ENCODE results near the gene COL23A1.
"Not testable (repeated sequence)": the region's sequence is repeated elsewhere in the genome, so short reads cannot be mapped to it uniquely, and the experiment has no call there.

Gene COL23A1

GRCh38 chr5:178277346-178277745 is 312.8 kb downstream of the COL23A1 start:
- no peak for DNase-seq

- DNase-seq = no peak
Observed at GRCh38 chr5:178274781-178275537, 315.2 kb downstream of the COL23A1 start.

GRCh38 chr5:178273665-178274541 is 316.3 kb downstream of the COL23A1 start:
- DNase-seq = peak; percentile 6

GRCh38 chr5:178273041-178273440 is 317.2 kb downstream of the COL23A1 start:
- DNase-seq = no peak

GRCh38 chr5:178272591-178272990 is 317.6 kb downstream of the COL23A1 start:
- DNase-seq = no peak

GRCh38 chr5:178271726-178272479 is 318.3 kb downstream of the COL23A1 start:
- no peak for DNase-seq

- DNase-seq = no peak
Observed at GRCh38 chr5:178271231-178271630, 319.0 kb downstream of the COL23A1 start.

GRCh38 chr5:178269499-178269898 is 320.7 kb downstream of the COL23A1 start:
- no peak for DNase-seq

GRCh38 chr5:178267876-178268275 is 322.3 kb downstream of the COL23A1 start:
- no peak for DNase-seq

- no peak for DNase-seq
Observed at GRCh38 chr5:178267245-178267644, 322.9 kb downstream of the COL23A1 start.

- no peak for DNase-seq
Observed at GRCh38 chr5:178266581-178266980, 323.6 kb downstream of the COL23A1 start.

GRCh38 chr5:178265746-178266145 is 324.4 kb downstream of the COL23A1 start:
- no peak for DNase-seq

- no peak for DNase-seq
Observed at GRCh38 chr5:178264044-178264443, 326.1 kb downstream of the COL23A1 start.

GRCh38 chr5:178261666-178262600 is 328.3 kb downstream of the COL23A1 start:
- no peak for DNase-seq

- DNase-seq = no peak
Observed at GRCh38 chr5:178259623-178260536, 330.3 kb downstream of the COL23A1 start.

- DNase-seq = no peak
Observed at GRCh38 chr5:178257650-178258049, 332.5 kb downstream of the COL23A1 start.

GRCh38 chr5:178256746-178257145 is 333.4 kb downstream of the COL23A1 start:
- DNase-seq = no peak

- DNase-seq = not testable (repeated sequence)
Observed at GRCh38 chr5:178253632-178254031, 336.6 kb downstream of the COL23A1 start.

- DNase-seq = no peak
Observed at GRCh38 chr5:178252258-178252657, 337.9 kb downstream of the COL23A1 start.

- no peak for DNase-seq
Observed at GRCh38 chr5:178250263-178250662, 339.9 kb downstream of the COL23A1 start.
